PC-3 (cell line): Measurements from ENCODE around the gene CTTN.

Experiments
- CTCF ChIP-seq: fragments of 300-600 bp; sonication (generic); conservative IDR thresholded peaks from 2 replicates; pipeline ENCODE4 v1.5.1; 2017; ENCODE audit warnings: antibody characterized with exemption, low read depth, mild to moderate bottlenecking, low read length
- EZH2 ChIP-seq: fragments of 300-600 bp; sonication (generic); IDR thresholded peaks from one replicate; pipeline ENCODE4 v1.6.1; 2017; ENCODE audit warnings: antibody characterized with exemption, mild to moderate bottlenecking, low read length; ENCODE audit not compliant: unreplicated experiment
- EZH2phosphoT487 ChIP-seq: fragments of 300-600 bp; sonication (generic); IDR thresholded peaks from 2 replicates; pipeline ENCODE4 v1.6.1; 2018; ENCODE audit warnings: mild to moderate bottlenecking, antibody characterized with exemption, low read length, borderline replicate concordance

GRCh38 chr11:70473873-70474690 lies 75.8 kb downstream of the CTTN start:
- TF ChIP-seq CTCF, result no peak
- TF ChIP-seq EZH2, result no peak
- no peak for TF ChIP-seq EZH2phosphoT487
